Measurements from ENCODE around the gene SYNGAP1. TPM values are rescaled to one million over a fixed set of nuclear protein-coding genes. Genes with fewer than 3 reads are reported as not detected.

Gene SYNGAP1
- 1 to 10 TPM; 4.8 to 5.3 TPM for total RNA-seq

GRCh38 chr6:33419580-33420490 is at the start of gene SYNGAP1:
TSS of gene SYNGAP1 (plus strand) at chr6:33420065. CDS start at chr6:33420265, 200 bp downstream.

DNA sequence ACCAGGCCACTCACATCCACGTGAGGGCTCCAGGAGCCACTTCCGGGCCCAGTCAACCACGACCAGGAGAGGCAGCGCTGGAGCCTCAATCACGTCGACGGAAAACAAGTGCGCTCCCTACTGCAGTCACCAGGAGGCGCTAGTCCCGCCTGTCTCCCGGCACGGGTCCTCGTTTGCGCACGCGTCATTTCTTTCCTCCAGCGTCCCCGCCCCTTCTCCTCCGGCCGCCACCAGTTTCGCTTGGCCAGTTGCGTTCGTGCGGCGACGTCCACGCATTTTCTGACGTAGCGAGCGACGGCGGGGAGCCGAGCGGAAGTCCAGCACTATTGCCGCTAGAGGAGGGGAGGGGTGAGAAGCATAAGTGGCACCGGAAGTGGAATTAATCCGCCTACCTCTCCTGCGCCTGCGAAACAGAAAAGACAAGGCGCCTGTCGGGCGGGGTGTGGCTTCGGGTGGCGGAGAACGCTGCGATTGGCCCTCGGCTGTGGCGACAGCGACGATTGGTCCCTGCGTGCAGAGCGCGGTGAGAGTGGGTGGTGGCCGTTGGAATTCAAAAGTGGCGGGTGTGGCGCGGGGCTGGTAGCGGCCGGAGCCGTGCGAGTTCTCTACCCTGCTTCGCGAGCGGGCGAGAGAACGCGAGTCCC is 28.5 kb upstream of the SYNGAP1 start, which contains the start of gene KIFC1:
Gene KIFC1 (plus strand): TSS at position 546 of the 644 bp plus-strand sequence. CDS start 163 bp downstream, outside the sequence.

DNA sequence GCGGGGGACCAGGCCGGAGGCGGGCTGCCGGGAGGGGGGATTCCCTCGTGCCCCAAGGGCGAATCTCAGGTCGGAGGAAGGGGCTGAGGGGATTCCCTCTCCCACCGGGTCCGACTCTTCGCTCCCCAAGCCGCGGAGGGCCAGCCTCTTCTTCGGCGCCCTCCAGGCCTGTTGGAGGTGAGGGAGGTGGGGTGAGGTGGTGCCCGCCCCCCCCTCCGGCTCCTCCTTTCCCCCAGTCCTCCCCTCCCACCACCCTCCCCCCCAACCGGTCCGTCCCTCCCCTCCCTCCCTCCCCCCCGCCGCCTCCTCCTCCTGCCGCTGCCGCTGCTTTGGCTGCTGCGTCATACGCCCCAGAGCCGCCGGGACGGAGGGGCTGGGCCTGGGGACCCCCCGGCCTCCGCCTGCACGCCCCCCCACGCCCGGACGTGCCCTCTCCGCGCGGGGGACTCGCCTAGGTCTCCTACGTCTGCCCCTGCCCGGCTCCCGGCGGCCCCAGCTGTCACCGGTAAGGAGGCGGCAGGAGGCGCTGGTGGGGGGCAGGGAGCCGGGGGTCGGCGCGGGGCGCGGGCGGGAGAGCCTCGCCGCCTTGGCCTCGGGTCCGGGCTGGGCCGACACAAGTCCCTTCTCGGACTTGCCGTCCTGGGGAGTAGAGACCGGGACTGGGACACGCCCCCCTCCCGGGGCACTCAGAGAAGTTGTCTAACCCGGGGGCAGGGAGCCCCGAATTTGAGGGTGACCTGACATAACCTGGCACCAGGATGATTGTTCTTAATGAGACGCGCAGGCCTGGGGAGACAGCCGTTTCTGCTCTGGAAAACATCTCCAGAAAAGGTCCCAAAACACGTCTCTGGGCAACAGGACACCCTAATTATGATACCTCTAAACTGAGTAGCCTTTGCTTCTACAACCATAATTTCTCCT is 8.9 kb upstream of the SYNGAP1 start, which contains the start of gene PHF1:
Gene PHF1 (plus strand): TSS at position 304 of the 921 bp plus-strand sequence. CDS start 1,250 bp downstream, outside the sequence.

DNA sequence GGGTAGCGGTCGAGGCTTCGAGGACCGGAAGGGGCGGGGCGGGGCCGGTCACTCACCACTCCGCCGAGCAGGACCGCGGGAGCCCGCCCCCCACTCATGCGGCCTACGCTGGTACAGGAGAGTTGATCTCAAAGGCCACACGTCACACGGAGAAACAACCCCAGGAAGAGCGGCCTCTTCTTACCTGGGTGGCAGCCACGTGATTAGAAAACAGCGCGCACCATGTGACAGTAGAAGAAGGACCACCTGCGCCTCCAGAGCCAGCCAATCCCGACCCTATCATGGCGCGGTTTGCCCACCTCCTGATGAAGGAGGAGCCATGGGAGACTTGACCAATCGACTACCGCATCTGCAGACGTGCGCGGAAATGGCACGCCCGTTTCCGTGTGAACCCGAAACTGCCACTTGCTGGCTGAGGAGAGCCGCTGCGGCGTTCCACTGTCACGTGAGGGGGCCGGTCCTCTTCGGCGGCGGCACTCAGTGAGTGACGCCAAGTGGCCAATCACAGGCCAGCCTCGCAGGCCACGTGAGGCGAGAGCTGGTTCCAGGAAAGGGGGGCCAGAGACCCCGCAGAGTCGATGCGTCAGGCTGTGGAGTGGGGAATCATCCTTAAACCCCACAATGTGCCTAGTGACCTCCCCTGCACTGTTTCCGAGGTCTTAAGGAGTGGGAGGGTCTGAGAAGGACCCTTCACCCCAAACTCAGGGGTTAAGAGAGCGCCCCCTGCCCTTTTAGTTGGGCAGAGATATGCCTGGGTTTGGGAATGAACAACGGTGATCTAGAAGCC is 1.8 kb upstream of the SYNGAP1 start, which contains the start of gene CUTA:
Gene CUTA (minus strand): TSS at position 205 of the 787 bp plus-strand sequence. CDS start 107 bp downstream, at position 98.

DNA sequence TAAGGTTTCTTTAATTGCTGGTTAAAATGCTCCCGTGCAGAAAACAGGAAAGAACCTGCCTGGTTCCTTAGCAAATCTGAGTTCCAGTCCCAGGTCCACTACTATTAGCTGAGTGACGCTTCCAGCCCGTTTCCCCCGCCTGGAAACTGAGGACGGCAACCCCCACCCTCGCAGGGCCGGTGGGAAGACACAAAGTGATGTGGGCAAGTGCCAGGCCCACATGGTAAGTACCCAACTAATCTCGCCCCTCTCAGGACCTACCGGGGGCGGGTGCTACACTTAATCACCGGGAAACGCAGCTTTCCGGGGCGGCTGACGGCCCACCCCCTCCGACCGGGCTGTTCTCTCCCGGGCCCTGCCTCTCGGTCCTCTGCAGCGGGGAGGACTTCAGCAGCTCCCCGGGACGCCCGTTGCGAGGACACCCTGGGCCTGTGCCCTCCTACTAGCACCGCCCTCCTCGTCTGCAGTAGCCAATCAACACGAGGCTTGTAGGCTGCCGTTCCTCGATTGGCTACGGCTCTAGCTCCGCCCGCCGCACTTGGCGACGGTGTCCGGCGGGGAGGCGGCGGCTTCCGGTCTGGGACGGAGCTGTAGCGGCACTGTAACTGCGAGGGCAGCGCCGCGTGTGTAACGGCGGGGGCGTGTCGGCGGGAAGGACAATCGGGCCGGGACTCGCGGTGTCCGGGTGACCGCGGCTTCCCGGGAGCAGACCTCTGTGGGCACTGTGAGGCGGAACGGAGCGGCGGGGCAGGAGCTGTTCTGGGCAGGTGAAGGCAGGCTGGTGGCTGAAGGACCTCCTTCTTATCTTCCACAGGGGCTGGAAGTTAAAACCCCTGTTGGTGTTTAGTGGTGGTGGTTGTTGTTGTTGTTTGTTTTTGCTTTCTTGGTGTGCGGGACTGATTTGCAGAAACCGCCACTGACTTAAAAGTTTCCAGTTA is 34.4 kb downstream of the SYNGAP1 start, which contains the start of gene ZBTB9:
Gene ZBTB9 (plus strand): TSS at position 568 of the 938 bp plus-strand sequence. CDS start 525 bp downstream, outside the sequence.

Small RNA genes within 50 kb of the gene (small RNA-seq; reads per million reads assigned to genes)
- gene RPL35AP4 (0 reads per million in 2 donors), gene ZBTB9 (0 reads per million in 2 donors)

Other genes with a start within 250 kb of the SYNGAP1 start
- under 1 TPM in 1 of 2 donors, not detected in 1; 0.34 TPM for gene COL11A2, start 227.6 kb upstream of the SYNGAP1 start, total RNA-seq
- 10 to 100 TPM in 1 of 2 donors, 1 to 10 TPM in 1; 8.7 to 13.8 TPM for gene RXRB, start 219.4 kb upstream of the SYNGAP1 start, total RNA-seq
- 10 to 100 TPM; 45.4 to 58.3 TPM for gene SLC39A7, start 219.2 kb upstream of the SYNGAP1 start, total RNA-seq
- 1 to 10 TPM; 4.3 to 6.5 TPM for gene HSD17B8, start 215.4 kb upstream of the SYNGAP1 start, total RNA-seq
- 10 to 100 TPM; 23.6 to 25.8 TPM for gene RING1, start 211.6 kb upstream of the SYNGAP1 start, total RNA-seq
- gene VPS52, start 148.2 kb upstream of the SYNGAP1 start, total RNA-seq, result 10 to 100 TPM; 38.3 to 41.0 TPM
- 1,000 to 10,000 TPM; 1,205 to 1,781 TPM for gene RPS18, start 148.0 kb upstream of the SYNGAP1 start, total RNA-seq
- 1 to 10 TPM; 3.7 to 7.6 TPM for gene B3GALT4, start 142.9 kb upstream of the SYNGAP1 start, total RNA-seq
- 10 to 100 TPM; 68.5 to 92.6 TPM for gene WDR46, start 130.8 kb upstream of the SYNGAP1 start, total RNA-seq
- 10 to 100 TPM; 32.7 to 58.3 TPM for gene PFDN6, start 130.5 kb upstream of the SYNGAP1 start, total RNA-seq
- gene RGL2, start 121.1 kb upstream of the SYNGAP1 start, total RNA-seq, result 10 to 100 TPM; 19.0 to 23.1 TPM
- 100 to 1,000 TPM; 120 to 228 TPM for gene TAPBP, start 106.0 kb upstream of the SYNGAP1 start, total RNA-seq
- 10 to 100 TPM in 1 of 2 donors, 1 to 10 TPM in 1; 7.7 to 12.7 TPM for gene ZBTB22, start 102.3 kb upstream of the SYNGAP1 start, total RNA-seq
- gene DAXX, start 97.1 kb upstream of the SYNGAP1 start, total RNA-seq, result 10 to 100 TPM; 28.9 to 45.6 TPM
- 10 to 100 TPM; 32.0 to 59.6 TPM for gene KIFC1, start 28.2 kb upstream of the SYNGAP1 start, total RNA-seq
- 10 to 100 TPM; 11.7 to 16.5 TPM for gene PHF1, start 9.1 kb upstream of the SYNGAP1 start, total RNA-seq
- gene CUTA, start 2.0 kb upstream of the SYNGAP1 start, total RNA-seq, result 100 to 1,000 TPM; 139 to 144 TPM
- 1 to 10 TPM; 3.8 to 7.3 TPM for gene ZBTB9, start 34.5 kb downstream of the SYNGAP1 start, total RNA-seq
- 10 to 100 TPM; 21.0 to 36.0 TPM for gene BAK1, start 160.2 kb downstream of the SYNGAP1 start, total RNA-seq
- gene ITPR3, start 201.3 kb downstream of the SYNGAP1 start, total RNA-seq, result 10 to 100 TPM; 19.3 to 36.3 TPM

Data from melanocyte of skin (primary cell).